H1 (cell line): ENCODE results near the gene LHCGR. TPM values are rescaled to one million over a fixed set of nuclear protein-coding genes. Genes with fewer than 3 reads are reported as not detected.

Experiments
- CTCF ChIA-PET: fragments of 300-600 bp; sonication (Branson Sonifier 250); formaldehyde crosslinking; loops from one replicate; lab custom pipeline; 2021; ENCODE audit not compliant: partially characterized antibody; lab: Charles Lee
- POLR2A ChIA-PET: fragments of 300-600 bp; sonication (Branson Sonifier 250); formaldehyde crosslinking; loops from one replicate; lab custom pipeline; 2021; ENCODE audit warnings: inconsistent platforms; ENCODE audit not compliant: partially characterized antibody; lab: Charles Lee
- DNase-seq, 2 experiments: peaks; one replicate each; pipeline versions ENCODE4 v3.0.0 to v3.0.0-alpha.2; 2010 to 2022; ENCODE audit warnings: low spot score in 2 of 2, low read depth in 1 of 2, mixed read lengths in 1 of 2
- FAIRE-seq: peaks from 2 replicates; lab custom pipeline; 2011; peaks lifted over from hg19 to GRCh38; lab: Jason Lieb, UNC
- H2AFZ ChIP-seq: 2 replicates; pipeline ENCODE4 v1.8.1; 2012; ENCODE audit warnings: low read length, inconsistent platforms
- H2AK5ac ChIP-seq: 2 replicates; pipeline ENCODE4 v1.6.1; 2013; ENCODE audit warnings: low read depth, low read length
- H2BK120ac ChIP-seq: replicated peaks from 2 replicates; pipeline ENCODE3; 2013; ENCODE audit warnings: low read depth, low read length, inconsistent platforms
- H2BK12ac ChIP-seq: 2 replicates; pipeline ENCODE4 v1.6.1; 2013; ENCODE audit warnings: low read depth, low read length
- H2BK15ac ChIP-seq: 2 replicates; pipeline ENCODE4 v1.6.1; 2013; ENCODE audit warnings: low read length
- H2BK20ac ChIP-seq: 2 replicates; pipeline ENCODE4 v1.6.1; 2013; ENCODE audit warnings: low read length
- H2BK5ac ChIP-seq: 2 replicates; pipeline ENCODE4 v1.6.1; 2013; ENCODE audit warnings: low read depth, low read length
- H3K14ac ChIP-seq: 2 replicates; pipeline ENCODE4 v1.6.1; 2013; ENCODE audit warnings: inconsistent platforms; ENCODE audit not compliant: insufficient read length
- H3K18ac ChIP-seq: 2 replicates; pipeline ENCODE4 v1.6.1; 2013; ENCODE audit warnings: low read length; ENCODE audit errors: extremely low read depth
- H3K23ac ChIP-seq: 2 replicates; pipeline ENCODE4 v1.6.1; 2013; ENCODE audit warnings: inconsistent platforms; ENCODE audit not compliant: insufficient read length
- H3K23me2 ChIP-seq: 2 replicates; pipeline ENCODE4 v1.6.1; 2013; ENCODE audit warnings: low read depth, low read length
- H3K27ac ChIP-seq: 2 replicates; pipeline ENCODE4 v1.6.1; 2011; ENCODE audit warnings: low read depth, low read length, inconsistent platforms
- H3K27me3 ChIP-seq, 4 experiments: replicated peaks in 1 of 4; 1 replicate in 1 of 4; 2 replicates in 3 of 4; pipeline versions ENCODE4 v1.6.1 to v1.8.1; 2011 to 2013; ENCODE audit warnings: low read length in 3 of 4, mild to moderate bottlenecking in 3 of 4, inconsistent platforms in 2 of 4, mixed read lengths in 2 of 4, moderate library complexity in 1 of 4; ENCODE audit not compliant: control insufficient read depth in 3 of 4, insufficient read depth in 3 of 4; ENCODE audit errors: extremely low read depth in 1 of 4
- H3K36me3 ChIP-seq, 4 experiments: 2 replicates each; pipeline versions ENCODE4 v1.6.1 to v1.8.1; 2011 to 2013; ENCODE audit warnings: mild to moderate bottlenecking in 4 of 4, low read length in 3 of 4, moderate library complexity in 2 of 4, control low read depth in 1 of 4, inconsistent platforms in 1 of 4; ENCODE audit not compliant: insufficient read depth in 4 of 4, control insufficient read depth in 2 of 4
- H3K4ac ChIP-seq: replicated peaks from 2 replicates; pipeline ENCODE3; 2013; ENCODE audit warnings: low read length, low read depth, mixed read lengths, inconsistent platforms; ENCODE audit not compliant: insufficient read length
- H3K4me1 ChIP-seq, 4 experiments: replicated peaks in 1 of 4; 1 replicate in 1 of 4; 2 replicates in 3 of 4; pipeline versions ENCODE4 v1.6.1 to v1.8.1; 2011 to 2013; ENCODE audit warnings: low read length in 3 of 4, inconsistent platforms in 2 of 4, mixed read lengths in 1 of 4; ENCODE audit not compliant: insufficient read depth in 4 of 4, control insufficient read depth in 3 of 4
- H3K4me2 ChIP-seq, 2 experiments: 2 replicates each; pipeline versions ENCODE4 v1.6.1 to v1.8.1; 2011 to 2013; ENCODE audit warnings: low read depth in 2 of 2, low read length in 2 of 2, control low read depth in 1 of 2, inconsistent platforms in 1 of 2, mild to moderate bottlenecking in 1 of 2; ENCODE audit not compliant: insufficient read depth in 1 of 2
- H3K4me3 ChIP-seq, 4 experiments: fragments of 200-600, 300-600 bp in 1 of 4; sonication (generic), shearing (Covaris generic), sonication (Bioruptor Twin) in 1 of 4; 2 replicates each; pipeline versions ENCODE4 v1.5.1 to v1.8.1; 2011 to 2016; ENCODE audit warnings: low read length in 4 of 4, low read depth in 3 of 4, control low read depth in 2 of 4, inconsistent platforms in 2 of 4, mild to moderate bottlenecking in 2 of 4, mixed read lengths in 1 of 4, moderate library complexity in 1 of 4; ENCODE audit not compliant: insufficient read depth in 2 of 4; ENCODE audit errors: extremely low read depth in 1 of 4
- H3K56ac ChIP-seq: replicated peaks from 2 replicates; pipeline ENCODE3; 2013; ENCODE audit warnings: low read depth, mild to moderate bottlenecking, mixed read lengths, low read length, inconsistent platforms; ENCODE audit not compliant: insufficient read length
- H3K79me1 ChIP-seq: 2 replicates; pipeline ENCODE4 v1.6.1; 2013; ENCODE audit warnings: low read depth, low read length, control low read depth
- H3K79me2 ChIP-seq, 2 experiments: 2 replicates each; pipeline versions ENCODE4 v1.6.1 to v1.8.1; 2012 to 2013; ENCODE audit warnings: low read length in 2 of 2, mild to moderate bottlenecking in 2 of 2, inconsistent platforms in 1 of 2; ENCODE audit not compliant: insufficient read depth in 2 of 2, control insufficient read depth in 1 of 2
- H3K9ac ChIP-seq, 4 experiments: replicated peaks in 1 of 4; 1 replicate in 1 of 4; 2 replicates in 3 of 4; pipeline versions ENCODE4 v1.6.1 to v1.8.1; 2011 to 2013; ENCODE audit warnings: low read depth in 3 of 4, low read length in 3 of 4, control low read depth in 2 of 4, mild to moderate bottlenecking in 2 of 4, moderate library complexity in 2 of 4, inconsistent platforms in 1 of 4; ENCODE audit errors: extremely low read depth in 1 of 4
- H3K9me3 ChIP-seq, 2 experiments: 2 replicates each; pipeline versions ENCODE4 v1.6.1 to v1.8.1; 2012 to 2013; ENCODE audit warnings: mild to moderate bottlenecking in 2 of 2, moderate library complexity in 2 of 2, control low read depth in 1 of 2, inconsistent platforms in 1 of 2, low read depth in 1 of 2, low read length in 1 of 2, mixed read lengths in 1 of 2; ENCODE audit not compliant: insufficient read depth in 2 of 2
- H4K20me1 ChIP-seq, 2 experiments: replicated peaks in 1 of 2; 2 replicates each; pipeline versions ENCODE3 to v1.8.1; 2011 to 2013; ENCODE audit warnings: inconsistent platforms in 2 of 2, low read length in 2 of 2, mild to moderate bottlenecking in 1 of 2; ENCODE audit not compliant: insufficient read depth in 2 of 2, control insufficient read depth in 1 of 2
- H4K5ac ChIP-seq: 2 replicates; pipeline ENCODE4 v1.6.1; 2013; ENCODE audit warnings: low read length, low read depth, mixed read lengths, inconsistent platforms; ENCODE audit not compliant: insufficient read length
- H4K8ac ChIP-seq: 2 replicates; pipeline ENCODE4 v1.8.0; 2013; ENCODE audit warnings: mild to moderate bottlenecking, moderate library complexity, low read length, inconsistent platforms; ENCODE audit not compliant: insufficient read depth; ENCODE audit errors: extremely low read depth
- H4K91ac ChIP-seq: replicated peaks from 2 replicates; pipeline ENCODE3; 2013; ENCODE audit warnings: low read length, mixed read lengths, inconsistent platforms; ENCODE audit not compliant: insufficient read length
- ASH2L ChIP-seq: fragments of 200-600, 300-600 bp; sonication (generic); IDR thresholded peaks from one replicate; pipeline ENCODE4 v1.7.1; 2017; ENCODE audit warnings: low read length
- TCF12 ChIP-seq: IDR thresholded peaks from 2 replicates; pipeline ENCODE4 v1.6.1; 2011; ENCODE audit warnings: low read depth, mild to moderate bottlenecking, low read length
- WGBS, 2 experiments: shearing (Covaris generic) in 1 of 2; methylation state at CpG; one replicate each; pipeline versions ENCODE4 v1.1.6 to v1.1.7; 2013 to 2015; ENCODE audit warnings: low lambda C conversion rate in 2 of 2, mixed read lengths in 2 of 2, inconsistent platforms in 1 of 2, low coverage in 1 of 2, missing lambda C conversion rate in 1 of 2; ENCODE audit not compliant: insufficient replicate concordance in 2 of 2, insufficient coverage in 1 of 2, insufficient read length in 1 of 2; ENCODE audit errors: extremely low coverage in 1 of 2, missing lambda C conversion rate in 1 of 2; 5-methylcytosine and 5-hydroxymethylcytosine counted together
- polyA plus RNA-seq, 7 experiments: library from polyadenylated mRNA; depleted of rRNA in 3 of 7; stranded (reverse) in 5 of 7; unstranded in 2 of 7; fragments of >200 nt in 5 of 7; fragments of 200-250 nt in 2 of 7; gene quantifications; 1 replicate in 5 of 7; 2 replicates in 1 of 7; 4 replicates in 1 of 7; pipeline versions ENCODE4 v1.2.1 to v1.2.3, GENCODE V29; 2011 to 2013; ENCODE audit warnings: missing spikeins in 2 of 7, mixed read lengths in 2 of 7
- total RNA-seq: library from RNA; stranded (reverse); fragmentation: NEBNext Ultra II Directional; extraction: Animal tissue kit (Norgen Biotek cat#: 25700); gene quantifications from 2 replicates; pipeline ENCODE4 v1.2.1, GENCODE V29; 2021

The LHCGR gene
- total and polyA plus RNA-seq, 2 of the 8 experiments (the other 6 are each of a cell fraction or from before 2014, with no cell fraction given), result 0.30 to 0.73 TPM

DNA sequence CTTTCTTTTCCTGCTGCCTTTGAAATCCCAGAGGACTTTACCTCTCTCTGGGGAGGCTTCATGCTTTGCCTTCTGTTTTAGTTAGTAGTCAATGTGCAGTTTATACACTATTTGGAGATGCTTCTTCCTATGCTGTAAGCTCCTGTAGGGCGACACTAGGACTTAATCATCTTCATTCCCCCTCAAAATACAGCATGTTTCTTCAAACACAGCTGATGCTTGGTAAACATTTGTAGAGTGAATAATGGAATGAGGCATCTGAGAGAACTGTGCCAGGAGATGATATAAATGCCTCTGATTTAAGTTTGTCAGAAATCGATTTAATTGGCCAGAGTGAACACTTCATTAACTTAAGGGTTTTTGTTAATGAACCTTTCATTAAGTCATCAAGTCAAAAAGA is 43.4 kb downstream of the LHCGR start:
- H2BK12ac ChIP-seq, result no peak overlapping the region
- H2AFZ ChIP-seq, result no peak overlapping the region
- H4K8ac ChIP-seq, result no peak overlapping the region
- no peak overlapping the region for H3K14ac ChIP-seq
- H2BK5ac ChIP-seq, result no peak overlapping the region
- peaks cover 0 to 5% (median 0%) of the 10 kb centered on the region in 4 experiments; a peak in 1 of 7 replicates for H3K4me1 ChIP-seq
- no peak overlapping the region for H3K18ac ChIP-seq
- H3K27ac ChIP-seq, result no peak overlapping the region
- H4K20me1 ChIP-seq, result no peaks in the 10 kb centered on the region
- H2BK120ac ChIP-seq, result no peak overlapping the region
- H2BK15ac ChIP-seq, result no peak overlapping the region
- CTCF ChIA-PET, result no interaction called here
- no peak for DNase-seq
- no peak overlapping the region for H2BK20ac ChIP-seq
- no peak overlapping the region for H3K56ac ChIP-seq
- H4K91ac ChIP-seq, result no peak overlapping the region
- H3K27me3 ChIP-seq, result no peaks in the 10 kb centered on the region
- H3K79me1 ChIP-seq, result no peaks in the 10 kb centered on the region
- FAIRE-seq, result no peak
- H3K23ac ChIP-seq, result no peak overlapping the region
- POLR2A ChIA-PET, result no interaction called here
- no peak overlapping the region for H3K4ac ChIP-seq
- H3K9me3 ChIP-seq, result no peaks in the 10 kb centered on the region
- no peaks in the 10 kb centered on the region for H3K36me3 ChIP-seq
- 88% methylated on average over 2 of the region's 2 CpGs; no CpG with 5 or more reads in 1 of the 2 experiments for WGBS, 2 experiments
- H3K23me2 ChIP-seq, result no peaks in the 10 kb centered on the region
- no peaks in the 10 kb centered on the region for H3K79me2 ChIP-seq
- TF ChIP-seq TCF12 (no peak), ASH2L (no peak)
- TF ChIP-seq, all 59 proteins: peak for 0
- Histone ChIP-seq H3K9ac (no peak overlapping the region), H4K5ac (no peak overlapping the region), H3K4me2 (no peak overlapping the region), H3K4me3 (no peak overlapping the region), H2AK5ac (no peak overlapping the region)
